Erythroblast (primary cell): ENCODE results near the gene DYNC2H1.

Experiments
- GATA1 ChIP-seq: IDR thresholded peaks from 2 replicates; pipeline ENCODE4 v1.6.1; 2011; ENCODE audit warnings: low read depth, mild to moderate bottlenecking, control low read depth, low read length, moderate library complexity
- POLR2A ChIP-seq: IDR thresholded peaks from 2 replicates; pipeline ENCODE4 v1.6.1; 2011; ENCODE audit warnings: mild to moderate bottlenecking, low read length

GRCh38 chr11:103086461-103086860 lies 22.8 kb upstream of the DYNC2H1 start:
- TF ChIP-seq POLR2A (no peak), GATA1 (no peak)
